HepG2 (cell line): ENCODE data around the gene SCP2. TPM values are rescaled to one million over a fixed set of nuclear protein-coding genes. Genes with fewer than 3 reads are reported as not detected.

Source experiments
- BHLHE40 ChIP-seq: IDR thresholded peaks from 2 replicates; pipeline ENCODE4 v1.6.1; 2011; ENCODE audit warnings: low read length, improper control_type of control experiment
- DMTF1 ChIP-seq: sonication (generic); formaldehyde crosslinking; IDR thresholded peaks from 2 replicates; pipeline ENCODE4 v1.4.0; 2020; ENCODE audit warnings: mild to moderate bottlenecking, missing genetic modification reagents
- GPN1 ChIP-seq: sonication (generic); formaldehyde crosslinking; IDR thresholded peaks from 2 replicates; pipeline ENCODE4 v1.5.1; 2020; ENCODE audit warnings: missing genetic modification reagents, borderline replicate concordance
- HNF1B ChIP-seq: sonication (generic); formaldehyde crosslinking; IDR thresholded peaks from 2 replicates; pipeline ENCODE4 v1.5.1; 2020; ENCODE audit warnings: mild to moderate bottlenecking, moderate library complexity, missing genetic modification reagents
- HNRNPL ChIP-seq: fragments of 200-400 bp; formaldehyde crosslinking; IDR thresholded peaks from 2 replicates; pipeline ENCODE4 v1.6.1; 2017; ENCODE audit warnings: mild to moderate bottlenecking, low read depth, low read length
- KDM5B ChIP-seq: sonication (generic); formaldehyde crosslinking; IDR thresholded peaks from 2 replicates; pipeline ENCODE4 v1.4.0; 2020; ENCODE audit warnings: missing genetic modification reagents, mild to moderate bottlenecking, borderline replicate concordance
- ONECUT2 ChIP-seq: sonication (generic); formaldehyde crosslinking; IDR thresholded peaks from 2 replicates; pipeline ENCODE4 v1.4.0; 2020; ENCODE audit warnings: missing genetic modification reagents
- SSRP1 ChIP-seq: IDR thresholded peaks from 2 replicates; pipeline ENCODE4 v1.6.1; 2016; ENCODE audit warnings: control low read depth
- ZNF318 ChIP-seq: sonication (generic); formaldehyde crosslinking; IDR thresholded peaks from 2 replicates; pipeline ENCODE4 v1.4.0; 2020; ENCODE audit warnings: mild to moderate bottlenecking, missing genetic modification reagents
- ZNF75D ChIP-seq: sonication (generic); formaldehyde crosslinking; IDR thresholded peaks from 2 replicates; pipeline ENCODE4 v1.8.1; 2023; ENCODE audit warnings: missing genetic modification reagents, mild to moderate bottlenecking, borderline replicate concordance
- ZNF784 ChIP-seq: sonication (generic); formaldehyde crosslinking; IDR thresholded peaks from 2 replicates; pipeline ENCODE4 v1.5.1; 2020; ENCODE audit warnings: missing genetic modification reagents, mild to moderate bottlenecking, borderline replicate concordance
- ZNF850 ChIP-seq: sonication (generic); formaldehyde crosslinking; conservative IDR thresholded peaks from 2 replicates; pipeline ENCODE4 v1.9.0; 2021; ENCODE audit warnings: mild to moderate bottlenecking, missing genetic modification reagents
- ZSCAN30 ChIP-seq: sonication (generic); formaldehyde crosslinking; IDR thresholded peaks from 2 replicates; pipeline ENCODE4 v1.5.0; 2020; ENCODE audit warnings: mild to moderate bottlenecking, missing genetic modification reagents
- polyA plus RNA-seq, 8 experiments: library from polyadenylated mRNA; depleted of rRNA in 3 of 8; stranded (reverse) in 7 of 8; unstranded in 1 of 8; fragments of >200 nt; fragmentation: Illumina TruSeq in 4 of 8; extraction: Trizol in 4 of 8; gene quantifications; 2 replicates each; pipeline versions ENCODE4 v1.2.1 to v1.2.3, GENCODE V29; 2011 to 2016; ENCODE audit warnings: low read depth in 4 of 8, missing spikeins in 1 of 8, mixed read lengths in 1 of 8; ENCODE audit not compliant: insufficient read depth in 1 of 8
- total RNA-seq, 5 experiments: library from RNA; depleted of rRNA; stranded (reverse); fragments of >200 nt; fragmentation: Illumina TruSeq; extraction: Trizol; gene quantifications; 2 replicates each; pipeline ENCODE4 v1.2.3, GENCODE V29; 2016; ENCODE audit warnings: low read depth in 1 of 5

Gene SCP2
- total and polyA plus RNA-seq, 2 of the 13 experiments (the other 11 are each of a cell fraction or from before 2014, with no cell fraction given), result 59.0 to 133 TPM

GRCh38 chr1:53090227-53091147 lies 163.4 kb downstream of the SCP2 start (continued):
- TF ChIP-seq HNRNPL (peak; percentile 53; the same call in 1 of the 2 replicates), BHLHE40 (no peak), ZSCAN30 (CRISPR knock-in tag) (no peak), GPN1 (no peak), ZNF850 (CRISPR knock-in tag) (no peak), ONECUT2 (CRISPR knock-in tag) (no peak), ZNF318 (CRISPR knock-in tag) (no peak), SSRP1 (CRISPR knock-in tag) (no peak), ZNF75D (CRISPR knock-in tag) (no peak), HNF1B (CRISPR knock-in tag) (no peak; the same call in 1 of the 2 replicates), KDM5B (CRISPR knock-in tag) (no peak), ZNF784 (CRISPR knock-in tag) (peak; percentile 63; the same call in 1 of the 2 replicates), DMTF1 (no peak)
